ENCODE data around the gene DDX3X. TPM values are rescaled to one million over a fixed set of nuclear protein-coding genes. Genes with fewer than 3 reads are reported as not detected.

DDX3X gene
- total RNA-seq, 1 experiment from 2014 or later: 266 TPM

- POLR2A ChIA-PET: no interaction called here
- TF ChIP-seq, protein P1, sequence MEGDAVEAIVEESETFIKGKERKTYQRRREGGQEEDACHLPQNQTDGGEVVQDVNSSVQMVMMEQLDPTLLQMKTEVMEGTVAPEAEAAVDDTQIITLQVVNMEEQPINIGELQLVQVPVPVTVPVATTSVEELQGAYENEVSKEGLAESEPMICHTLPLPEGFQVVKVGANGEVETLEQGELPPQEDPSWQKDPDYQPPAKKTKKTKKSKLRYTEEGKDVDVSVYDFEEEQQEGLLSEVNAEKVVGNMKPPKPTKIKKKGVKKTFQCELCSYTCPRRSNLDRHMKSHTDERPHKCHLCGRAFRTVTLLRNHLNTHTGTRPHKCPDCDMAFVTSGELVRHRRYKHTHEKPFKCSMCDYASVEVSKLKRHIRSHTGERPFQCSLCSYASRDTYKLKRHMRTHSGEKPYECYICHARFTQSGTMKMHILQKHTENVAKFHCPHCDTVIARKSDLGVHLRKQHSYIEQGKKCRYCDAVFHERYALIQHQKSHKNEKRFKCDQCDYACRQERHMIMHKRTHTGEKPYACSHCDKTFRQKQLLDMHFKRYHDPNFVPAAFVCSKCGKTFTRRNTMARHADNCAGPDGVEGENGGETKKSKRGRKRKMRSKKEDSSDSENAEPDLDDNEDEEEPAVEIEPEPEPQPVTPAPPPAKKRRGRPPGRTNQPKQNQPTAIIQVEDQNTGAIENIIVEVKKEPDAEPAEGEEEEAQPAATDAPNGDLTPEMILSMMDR (IDR thresholded peaks at IDR 0.05): no peak
- TF ChIP-seq, protein P2, sequence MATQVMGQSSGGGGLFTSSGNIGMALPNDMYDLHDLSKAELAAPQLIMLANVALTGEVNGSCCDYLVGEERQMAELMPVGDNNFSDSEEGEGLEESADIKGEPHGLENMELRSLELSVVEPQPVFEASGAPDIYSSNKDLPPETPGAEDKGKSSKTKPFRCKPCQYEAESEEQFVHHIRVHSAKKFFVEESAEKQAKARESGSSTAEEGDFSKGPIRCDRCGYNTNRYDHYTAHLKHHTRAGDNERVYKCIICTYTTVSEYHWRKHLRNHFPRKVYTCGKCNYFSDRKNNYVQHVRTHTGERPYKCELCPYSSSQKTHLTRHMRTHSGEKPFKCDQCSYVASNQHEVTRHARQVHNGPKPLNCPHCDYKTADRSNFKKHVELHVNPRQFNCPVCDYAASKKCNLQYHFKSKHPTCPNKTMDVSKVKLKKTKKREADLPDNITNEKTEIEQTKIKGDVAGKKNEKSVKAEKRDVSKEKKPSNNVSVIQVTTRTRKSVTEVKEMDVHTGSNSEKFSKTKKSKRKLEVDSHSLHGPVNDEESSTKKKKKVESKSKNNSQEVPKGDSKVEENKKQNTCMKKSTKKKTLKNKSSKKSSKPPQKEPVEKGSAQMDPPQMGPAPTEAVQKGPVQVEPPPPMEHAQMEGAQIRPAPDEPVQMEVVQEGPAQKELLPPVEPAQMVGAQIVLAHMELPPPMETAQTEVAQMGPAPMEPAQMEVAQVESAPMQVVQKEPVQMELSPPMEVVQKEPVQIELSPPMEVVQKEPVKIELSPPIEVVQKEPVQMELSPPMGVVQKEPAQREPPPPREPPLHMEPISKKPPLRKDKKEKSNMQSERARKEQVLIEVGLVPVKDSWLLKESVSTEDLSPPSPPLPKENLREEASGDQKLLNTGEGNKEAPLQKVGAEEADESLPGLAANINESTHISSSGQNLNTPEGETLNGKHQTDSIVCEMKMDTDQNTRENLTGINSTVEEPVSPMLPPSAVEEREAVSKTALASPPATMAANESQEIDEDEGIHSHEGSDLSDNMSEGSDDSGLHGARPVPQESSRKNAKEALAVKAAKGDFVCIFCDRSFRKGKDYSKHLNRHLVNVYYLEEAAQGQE (IDR thresholded peaks at IDR 0.05; ENCODE audit: insufficient read depth in 1 of 2, low read depth in 2 of 2, low read length in 1 of 2): no peak
- no peak for TF ChIP-seq TCF7L2 (IDR thresholded peaks at IDR 0.05; ENCODE audit: low read depth, low read length)
- no peak for TF ChIP-seq SIN3A (IDR thresholded peaks at IDR 0.05; ENCODE audit: borderline replicate concordance, insufficient read depth, low read depth, low read length)
- TF ChIP-seq POLR2AphosphoS5 (IDR thresholded peaks at IDR 0.05; ENCODE audit: low read depth, low read length): no peak
- ATAC-seq (no peak), DNase-seq (ENCODE audit: low read depth, low spot score) (no peak)
- Histone ChIP-seq H3K27ac (ENCODE audit: low read length) (no peak overlapping the region), H3K27me3 (ENCODE audit: control insufficient read depth, insufficient read depth, low read length) (no peaks in the 10 kb centered on the region), H3K9me3 (ENCODE audit: control insufficient read depth, insufficient read depth, low read depth, low read length) (no peaks in the 10 kb centered on the region), H3K4me1 (ENCODE audit: control insufficient read depth, insufficient read depth, low read length) (no peaks in the 10 kb centered on the region; the same call in 1 of the 2 replicates), H3K36me3 (ENCODE audit: control insufficient read depth, insufficient read depth, low read length) (peaks cover 33% of the 10 kb centered on the region), H3K4me3 (ENCODE audit: low read depth in 2 of 2, low read length in 2 of 2) (no peak overlapping the region)
- in situ Hi-C loops (cut with HindIII; ENCODE audit: low pct_unique_long_range_greater_than_20kb, low sequenced_read_pairs): no loop called here
- intact Hi-C loops (cut with micrococcal nuclease; ENCODE audit: unreplicated experiment): no loop called here
- CTCF ChIA-PET: no interaction called here
- no TSS peak for BruUV-seq (replicated peaks)
Measured at GRCh38 chrX:41347186-41347585, 13.2 kb downstream of the DDX3X start.

DNA sequence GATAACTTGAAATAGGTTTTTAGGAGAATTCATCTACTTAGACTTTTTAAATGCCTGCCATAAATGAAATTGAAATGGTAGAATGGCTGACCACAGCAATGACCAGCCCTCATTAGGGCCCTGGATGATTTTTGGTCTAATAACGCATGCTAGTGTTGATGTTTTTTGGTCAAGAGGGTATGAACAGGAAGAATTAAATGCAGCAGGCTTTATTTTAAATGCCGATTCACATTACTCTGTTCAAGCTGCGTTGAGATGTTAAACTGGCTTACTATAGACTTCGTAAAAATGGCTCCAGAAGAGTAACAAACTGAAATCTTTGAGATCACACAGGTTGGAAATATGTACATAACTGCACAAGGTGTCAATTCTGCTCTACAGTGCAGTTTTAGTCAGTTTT, 14.6 kb downstream of the DDX3X start:
- BruUV-seq (replicated peaks): no TSS peak
- CTCF ChIA-PET: no interaction called here
- intact Hi-C loops (cut with micrococcal nuclease; ENCODE audit: unreplicated experiment) (no loop called here), in situ Hi-C loops (cut with HindIII; ENCODE audit: low pct_unique_long_range_greater_than_20kb, low sequenced_read_pairs) (no loop called here)
- Histone ChIP-seq H3K9me3 (ENCODE audit: control insufficient read depth, insufficient read depth, low read depth, low read length) (no peaks in the 10 kb centered on the region), H3K4me3 (ENCODE audit: low read depth in 2 of 2, low read length in 2 of 2) (no peak overlapping the region), H3K27ac (ENCODE audit: low read length) (no peak overlapping the region), H3K36me3 (ENCODE audit: control insufficient read depth, insufficient read depth, low read length) (peaks cover 24% of the 10 kb centered on the region), H3K27me3 (ENCODE audit: control insufficient read depth, insufficient read depth, low read length) (no peaks in the 10 kb centered on the region), H3K4me1 (ENCODE audit: control insufficient read depth, insufficient read depth, low read length) (no peaks in the 10 kb centered on the region; the same call in 1 of the 2 replicates)
- DNase-seq (ENCODE audit: low read depth, low spot score) (no peak), ATAC-seq (no peak)
- POLR2A ChIA-PET: no interaction called here
- TF ChIP-seq SIN3A (IDR thresholded peaks at IDR 0.05; ENCODE audit: borderline replicate concordance, insufficient read depth, low read depth, low read length): no peak
- TF ChIP-seq, protein P1 (IDR thresholded peaks at IDR 0.05): no peak
- no peak for TF ChIP-seq TCF7L2 (IDR thresholded peaks at IDR 0.05; ENCODE audit: low read depth, low read length)
- no peak for TF ChIP-seq POLR2AphosphoS5 (IDR thresholded peaks at IDR 0.05; ENCODE audit: low read depth, low read length)
- TF ChIP-seq, protein P2 (IDR thresholded peaks at IDR 0.05; ENCODE audit: insufficient read depth in 1 of 2, low read depth in 2 of 2, low read length in 1 of 2): no peak

Measured in Panc1 (cell line).